Adrenal gland (tissue), 12 donors: Measurements from ENCODE around the gene TTI1. TPM values are rescaled to one million over a fixed set of nuclear protein-coding genes. Genes with fewer than 3 reads are reported as not detected.

Experiments used
- DNase-seq, 7 donors: peaks; one replicate each; pipeline ENCODE4 v3.0.0-alpha.2; 2019 to 2020
- H3K27ac ChIP-seq, 5 donors: fragments of 200-600 bp; sonication (generic) in 4 of 5; 1 replicate in 3 of 5; 2 replicates in 2 of 5; pipeline versions ENCODE4 v1.5.1 to v1.8.0; 2016 to 2020; ENCODE audit warnings: mild to moderate bottlenecking in 1 of 5
- H3K27me3 ChIP-seq: fragments of 200-600 bp; 2 replicates; pipeline ENCODE4 v1.8.0; 2021
- H3K36me3 ChIP-seq, 2 donors: fragments of 200-600 bp; replicated peaks in 1 of 2; 1 replicate in 1 of 2; 2 replicates in 1 of 2; pipeline versions ENCODE4 v1.5.1 to v1.8.0; 2018 to 2022
- H3K4me1 ChIP-seq, 2 donors: fragments of 200-600 bp; replicated peaks in 1 of 2; 1 replicate in 1 of 2; 2 replicates in 1 of 2; pipeline versions ENCODE4 v1.5.1 to v1.8.0; 2018 to 2021
- H3K4me3 ChIP-seq, 4 donors: fragments of 200-600 bp; sonication (generic) in 3 of 4; one replicate each; pipeline ENCODE4 v1.5.1; 2016 to 2018
- H3K9me3 ChIP-seq, 3 donors: fragments of 200-600 bp; sonication (generic) in 1 of 3; replicated peaks in 1 of 3; 1 replicate in 2 of 3; 2 replicates in 1 of 3; pipeline versions ENCODE4 v1.5.1 to v1.8.0; 2016 to 2021
- CTCF ChIP-seq, 6 experiments: fragments of 450-650 bp in 4 of 6; fragments of 200-600 bp in 2 of 6; sonication (generic) in 1 of 6; IDR thresholded peaks; 1 replicate in 5 of 6; 2 replicates in 1 of 6; pipeline versions ENCODE4 v1.5.1 to v1.8.0; 2016 to 2021; ENCODE audit warnings: antibody characterized with exemption in 6 of 6, mild to moderate bottlenecking in 2 of 6, moderate library complexity in 1 of 6
- POLR2A ChIP-seq, 2 donors: fragments of 450-650 bp; IDR thresholded peaks; one replicate each; pipeline ENCODE4 v1.6.1; 2017; ENCODE audit warnings: antibody characterized with exemption in 2 of 2, mild to moderate bottlenecking in 2 of 2, moderate library complexity in 1 of 2
- WGBS, 4 donors: extraction: QIAGEN DNeasy Blood & Tissue Kit in 2 of 4; methylation state at CpG; one replicate each; pipeline versions ENCODE4 v1.1.5 to v1.1.7; 2013 to 2017; 5-methylcytosine and 5-hydroxymethylcytosine counted together
- intact Hi-C, 2 donors: fragments of 100-400 bp; cut with DNase I; formaldehyde crosslinking; loops; one replicate each; pipeline versions ENCODE4 v1.14.1 to v1.15.0; 2022 to 2023
- polyA plus RNA-seq, 3 donors: library from polyadenylated mRNA; stranded (reverse); fragments of 200-250 nt in 2 of 3; fragments of 350-450 nt in 1 of 3; fragmentation: Illumina TruSeq in 1 of 3; extraction: RNeasy Lipid Tissue Mini Kit (QIAGEN cat#74804) in 1 of 3; gene quantifications; one replicate each; pipeline ENCODE4 v1.2.3, GENCODE V29; 2013 to 2014
- total RNA-seq, 9 donors: library from RNA; depleted of rRNA in 4 of 9; stranded (reverse); fragments of >200 nt in 4 of 9; fragments of 120-200 nt in 1 of 9; fragmentation: NEBNext Ultra II Directional in 1 of 9; extraction: Animal tissue kit (Norgen Biotek cat#: 25700) in 1 of 9; gene quantifications; one replicate each; pipeline versions ENCODE4 v1.1.0 to v1.2.4, GENCODE V29; 2013 to 2023
- donor health status: healthy with polysubstance abuse.
- donor health status: Bipolar disorder and iron deficiency.
- donor health status: DM: yes; HTN: yes; CAD: no.
- donor health status: DM: no; HTN: no; CAD: no.
- donor health status: DM: no; HTN: no; CAD: no.
- donor health status: DM: yes; HTN: yes; CAD: no.

The TTI1 gene
- total and polyA plus RNA-seq, 12 donors: 12.5 to 28.7 (median 20.0) TPM

- no peak overlapping the region for H3K27ac ChIP-seq
- no peak for DNase-seq
- no peak overlapping the region for H3K4me3 ChIP-seq
- TF ChIP-seq CTCF (IDR thresholded peaks at IDR 0.05): no peak
- no peak for TF ChIP-seq POLR2A (IDR thresholded peaks at IDR 0.05)
- WGBS, 4 donors: 83 to 94% (median 88%) methylated on average over 2 of the region's 2 CpGs
- H3K27me3 ChIP-seq: no peaks in the 10 kb centered on the region
- peaks cover 0 to 5% of the 10 kb centered on the region in 2 donors for H3K4me1 ChIP-seq
- peaks cover 0 to 8% of the 10 kb centered on the region in 2 donors for H3K36me3 ChIP-seq
- H3K9me3 ChIP-seq: peaks cover 0 to 5% (median 0%) of the 10 kb centered on the region in 3 donors
- intact Hi-C loops: no loop called here
These were observed 12.0 kb downstream of the TTI1 start for GRCh38 chr20:38021087-38021772.

- Histone ChIP-seq H3K27me3 (no peaks in the 10 kb centered on the region), H3K4me3 (no peak overlapping the region), H3K4me1 (peaks cover 0 to 2% of the 10 kb centered on the region in 2 donors), H3K27ac (no peak overlapping the region), H3K36me3 (peaks cover 0 to 12% of the 10 kb centered on the region in 2 donors), H3K9me3 (peaks cover 0 to 5% (median 0%) of the 10 kb centered on the region in 3 donors)
- TF ChIP-seq POLR2A (IDR thresholded peaks at IDR 0.05) (no peak), CTCF (IDR thresholded peaks at IDR 0.05) (no peak)
- WGBS, 4 donors: 95 to 99% (median 95%) methylated on average over 2 of the region's 2 CpGs
- intact Hi-C loops: no loop called here
- no peak for DNase-seq
These were observed 14.9 kb downstream of the TTI1 start for GRCh38 chr20:38018385-38018784.

GRCh38 chr20:38017959-38018358 lies 15.3 kb downstream of the TTI1 start:
- no peak overlapping the region for H3K27ac ChIP-seq
- no peaks in the 10 kb centered on the region for H3K4me1 ChIP-seq
- H3K9me3 ChIP-seq: peaks cover 0 to 5% (median 0%) of the 10 kb centered on the region in 3 donors
- H3K27me3 ChIP-seq: no peaks in the 10 kb centered on the region
- intact Hi-C loops: no loop called here
- peaks cover 0 to 16% of the 10 kb centered on the region in 2 donors for H3K36me3 ChIP-seq
- TF ChIP-seq POLR2A (IDR thresholded peaks at IDR 0.05): no peak
- TF ChIP-seq CTCF (IDR thresholded peaks at IDR 0.05): no peak
- DNase-seq: no peak
- 96 to 100% (median 98%) methylated on average over 1 of the region's 1 CpG for WGBS, 4 donors
- H3K4me3 ChIP-seq: no peak overlapping the region

- H3K27me3 ChIP-seq: no peaks in the 10 kb centered on the region
- H3K27ac ChIP-seq: no peak overlapping the region
- H3K9me3 ChIP-seq: peaks cover 0 to 5% (median 0%) of the 10 kb centered on the region in 3 donors
- DNase-seq: no peak
- no peak for TF ChIP-seq POLR2A (IDR thresholded peaks at IDR 0.05)
- TF ChIP-seq CTCF (IDR thresholded peaks at IDR 0.05): no peak
- intact Hi-C loops: no loop called here
- WGBS, 4 donors: 87 to 92% (median 89%) methylated on average over 2 of the region's 2 CpGs
- peaks cover 0 to 32% of the 10 kb centered on the region in 2 donors for H3K36me3 ChIP-seq
- no peaks in the 10 kb centered on the region for H3K4me1 ChIP-seq
- H3K4me3 ChIP-seq: no peak overlapping the region
These were observed 19.4 kb downstream of the TTI1 start for GRCh38 chr20:38013887-38014286.
